ENCODE measurements around the gene MED12.

GRCh38 chrX:71107762-71108360 lies 10.5 kb upstream of the MED12 start:
- TF ChIP-seq EZH2 (IDR thresholded peaks at IDR 0.05; ENCODE audit: low read depth, unreplicated experiment) (no peak), EZH2phosphoT487 (IDR thresholded peaks at IDR 0.05; ENCODE audit: unreplicated experiment) (no peak), CTCF (conservative IDR thresholded peaks at IDR 0.05; ENCODE audit: low read depth in 2 of 2) (no peak), POLR2AphosphoS5 (IDR thresholded peaks at IDR 0.05; ENCODE audit: low read depth) (no peak), ZNF331 (CRISPR knock-in tag; IDR thresholded peaks at IDR 0.05; ENCODE audit: low read depth) (no peak), CREB1 (CRISPR knock-in tag; IDR thresholded peaks at IDR 0.05; ENCODE audit: low read depth) (no peak), ZNF114 (CRISPR knock-in tag; IDR thresholded peaks at IDR 0.05) (no peak), REST (IDR thresholded peaks at IDR 0.05; ENCODE audit: unreplicated experiment) (no peak), ZNF462 (CRISPR knock-in tag; IDR thresholded peaks at IDR 0.05) (no peak), NANOG (IDR thresholded peaks at IDR 0.05; ENCODE audit: borderline replicate concordance) (no peak), STAT1 (IDR thresholded peaks at IDR 0.05; ENCODE audit: unreplicated experiment) (no peak)

Data from GM23338 (cell line).